Measurements from ENCODE around the gene GLRB.

DNA sequence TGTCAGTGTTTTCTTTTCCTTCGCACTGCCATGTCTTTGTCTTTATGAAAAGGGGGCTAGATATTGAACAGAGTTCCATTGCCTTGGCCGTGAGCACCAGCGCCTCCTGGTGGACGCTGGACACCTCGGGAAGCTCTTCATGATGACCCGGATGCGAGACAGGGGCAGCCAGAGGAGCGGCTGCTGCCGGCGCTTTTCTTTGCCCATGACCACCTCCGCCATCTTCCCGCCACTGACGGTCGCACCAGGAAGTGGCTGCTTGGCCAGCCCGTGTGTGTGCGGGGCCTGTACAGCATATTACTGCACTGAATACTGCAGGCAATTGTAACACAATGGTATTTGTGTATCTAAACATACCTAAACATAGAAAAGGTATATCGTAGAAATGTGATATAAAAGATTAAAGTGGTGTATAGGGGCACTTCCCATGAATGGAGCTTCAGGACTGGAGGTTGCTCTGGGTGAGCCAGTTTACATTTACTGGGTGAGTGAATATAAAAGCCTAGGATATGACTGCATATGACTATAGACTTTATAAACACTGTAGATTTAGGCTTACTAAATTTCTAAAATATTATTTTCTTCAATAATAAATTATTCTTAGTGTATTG, 128.8 kb downstream of the GLRB start:
- TF ChIP-seq, protein P1, sequence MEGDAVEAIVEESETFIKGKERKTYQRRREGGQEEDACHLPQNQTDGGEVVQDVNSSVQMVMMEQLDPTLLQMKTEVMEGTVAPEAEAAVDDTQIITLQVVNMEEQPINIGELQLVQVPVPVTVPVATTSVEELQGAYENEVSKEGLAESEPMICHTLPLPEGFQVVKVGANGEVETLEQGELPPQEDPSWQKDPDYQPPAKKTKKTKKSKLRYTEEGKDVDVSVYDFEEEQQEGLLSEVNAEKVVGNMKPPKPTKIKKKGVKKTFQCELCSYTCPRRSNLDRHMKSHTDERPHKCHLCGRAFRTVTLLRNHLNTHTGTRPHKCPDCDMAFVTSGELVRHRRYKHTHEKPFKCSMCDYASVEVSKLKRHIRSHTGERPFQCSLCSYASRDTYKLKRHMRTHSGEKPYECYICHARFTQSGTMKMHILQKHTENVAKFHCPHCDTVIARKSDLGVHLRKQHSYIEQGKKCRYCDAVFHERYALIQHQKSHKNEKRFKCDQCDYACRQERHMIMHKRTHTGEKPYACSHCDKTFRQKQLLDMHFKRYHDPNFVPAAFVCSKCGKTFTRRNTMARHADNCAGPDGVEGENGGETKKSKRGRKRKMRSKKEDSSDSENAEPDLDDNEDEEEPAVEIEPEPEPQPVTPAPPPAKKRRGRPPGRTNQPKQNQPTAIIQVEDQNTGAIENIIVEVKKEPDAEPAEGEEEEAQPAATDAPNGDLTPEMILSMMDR (IDR thresholded peaks at IDR 0.05), result peak in 3 of 4 donors; percentile 25 to 46 (median 40)
- no peak for TF ChIP-seq POLR2A (IDR thresholded peaks at IDR 0.05)
